Raji (cell line): Measurements from ENCODE around the gene IGSF9.

ENCODE experiments used
- POLR2A ChIP-seq: IDR thresholded peaks from 2 replicates; pipeline ENCODE4 v1.6.1; 2011; ENCODE audit warnings: low read depth, low read length, control low read depth; ENCODE audit not compliant: insufficient read depth

The IGSF9 gene, protein sequence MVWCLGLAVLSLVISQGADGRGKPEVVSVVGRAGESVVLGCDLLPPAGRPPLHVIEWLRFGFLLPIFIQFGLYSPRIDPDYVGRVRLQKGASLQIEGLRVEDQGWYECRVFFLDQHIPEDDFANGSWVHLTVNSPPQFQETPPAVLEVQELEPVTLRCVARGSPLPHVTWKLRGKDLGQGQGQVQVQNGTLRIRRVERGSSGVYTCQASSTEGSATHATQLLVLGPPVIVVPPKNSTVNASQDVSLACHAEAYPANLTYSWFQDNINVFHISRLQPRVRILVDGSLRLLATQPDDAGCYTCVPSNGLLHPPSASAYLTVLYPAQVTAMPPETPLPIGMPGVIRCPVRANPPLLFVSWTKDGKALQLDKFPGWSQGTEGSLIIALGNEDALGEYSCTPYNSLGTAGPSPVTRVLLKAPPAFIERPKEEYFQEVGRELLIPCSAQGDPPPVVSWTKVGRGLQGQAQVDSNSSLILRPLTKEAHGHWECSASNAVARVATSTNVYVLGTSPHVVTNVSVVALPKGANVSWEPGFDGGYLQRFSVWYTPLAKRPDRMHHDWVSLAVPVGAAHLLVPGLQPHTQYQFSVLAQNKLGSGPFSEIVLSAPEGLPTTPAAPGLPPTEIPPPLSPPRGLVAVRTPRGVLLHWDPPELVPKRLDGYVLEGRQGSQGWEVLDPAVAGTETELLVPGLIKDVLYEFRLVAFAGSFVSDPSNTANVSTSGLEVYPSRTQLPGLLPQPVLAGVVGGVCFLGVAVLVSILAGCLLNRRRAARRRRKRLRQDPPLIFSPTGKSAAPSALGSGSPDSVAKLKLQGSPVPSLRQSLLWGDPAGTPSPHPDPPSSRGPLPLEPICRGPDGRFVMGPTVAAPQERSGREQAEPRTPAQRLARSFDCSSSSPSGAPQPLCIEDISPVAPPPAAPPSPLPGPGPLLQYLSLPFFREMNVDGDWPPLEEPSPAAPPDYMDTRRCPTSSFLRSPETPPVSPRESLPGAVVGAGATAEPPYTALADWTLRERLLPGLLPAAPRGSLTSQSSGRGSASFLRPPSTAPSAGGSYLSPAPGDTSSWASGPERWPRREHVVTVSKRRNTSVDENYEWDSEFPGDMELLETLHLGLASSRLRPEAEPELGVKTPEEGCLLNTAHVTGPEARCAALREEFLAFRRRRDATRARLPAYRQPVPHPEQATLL

DNA sequence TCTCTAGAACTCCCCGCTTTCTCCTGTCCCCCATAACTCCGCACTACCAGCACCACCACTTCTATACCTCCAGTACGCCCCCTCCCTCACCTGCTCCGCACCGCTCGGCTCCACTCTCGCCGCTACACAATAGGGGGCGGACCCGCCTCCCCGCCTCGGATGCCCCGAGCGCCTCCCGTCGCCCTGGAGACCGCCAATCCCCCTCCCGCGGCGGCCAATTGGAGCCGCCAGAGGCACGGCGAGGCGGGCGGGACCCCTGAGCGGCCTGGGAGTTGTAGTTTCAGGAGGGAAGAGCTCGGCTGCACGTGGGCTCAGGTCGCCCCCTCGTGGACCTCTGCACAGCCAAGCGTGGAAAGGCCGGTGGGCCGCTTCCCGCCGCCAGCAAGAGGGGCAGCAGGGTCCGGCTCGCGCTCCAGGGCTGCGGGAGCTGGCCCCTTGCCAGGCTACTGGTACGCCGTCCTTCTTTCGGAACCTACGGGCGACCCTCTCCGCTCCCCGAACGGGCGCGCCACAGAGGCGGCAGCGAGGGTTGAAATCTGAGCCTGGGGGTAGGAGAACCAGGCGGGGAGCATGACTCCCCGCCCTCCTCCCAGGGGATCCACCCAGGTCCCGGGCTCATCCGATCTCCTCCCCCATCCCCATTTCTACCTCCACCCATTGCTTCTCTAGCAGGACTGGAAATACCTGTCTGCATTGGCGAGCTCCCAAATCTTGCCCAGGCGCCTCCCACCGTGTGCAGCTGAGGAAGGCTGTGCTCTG, at the start of gene IGSF9:
Gene IGSF9, minus strand, starts transcription at position 131 of the 759 bp plus-strand sequence. CDS start 2,159 bp downstream, outside the sequence.
- no peak for TF ChIP-seq POLR2A

DNA sequence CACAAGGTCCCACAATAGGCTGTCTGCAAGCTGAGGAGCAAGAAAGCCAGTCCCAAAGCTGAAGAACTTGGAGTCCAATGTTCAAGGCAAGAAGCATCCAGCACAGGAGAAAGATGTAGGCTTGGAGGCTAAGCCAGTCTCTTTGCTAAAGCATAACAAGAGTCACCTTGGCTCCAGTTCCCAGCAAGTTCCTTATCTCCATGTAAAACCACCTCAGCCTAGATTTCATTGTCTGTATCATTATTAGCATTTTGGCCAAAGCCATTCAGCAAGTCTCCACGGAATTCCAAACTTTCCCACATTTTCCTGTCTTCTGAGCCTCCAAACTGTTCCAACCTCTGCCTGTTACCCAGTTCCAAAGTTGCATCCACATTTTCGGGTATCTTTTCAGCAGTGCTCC, 49.5 kb upstream of the IGSF9 start:
- TF ChIP-seq POLR2A: no peak

DNA sequence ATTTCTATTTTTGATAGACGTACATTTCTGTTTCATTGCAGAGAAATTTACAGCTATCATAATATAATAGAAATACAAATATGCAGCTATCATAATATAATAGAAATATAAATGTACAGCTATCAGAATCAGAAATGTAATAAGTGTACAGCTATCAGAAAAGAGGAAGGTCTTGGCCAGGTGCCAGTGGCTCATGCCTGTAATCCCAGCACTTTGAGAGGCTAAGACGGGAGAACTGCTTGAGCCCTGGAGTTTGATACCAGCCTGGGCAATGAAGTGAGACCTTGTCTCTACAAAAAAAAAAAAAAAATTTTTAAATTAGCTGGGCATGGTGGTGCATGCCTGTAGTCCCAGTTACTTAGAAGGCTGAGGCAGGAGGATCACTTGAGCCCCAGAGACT, 48.5 kb upstream of the IGSF9 start:
- no peak for TF ChIP-seq POLR2A

DNA sequence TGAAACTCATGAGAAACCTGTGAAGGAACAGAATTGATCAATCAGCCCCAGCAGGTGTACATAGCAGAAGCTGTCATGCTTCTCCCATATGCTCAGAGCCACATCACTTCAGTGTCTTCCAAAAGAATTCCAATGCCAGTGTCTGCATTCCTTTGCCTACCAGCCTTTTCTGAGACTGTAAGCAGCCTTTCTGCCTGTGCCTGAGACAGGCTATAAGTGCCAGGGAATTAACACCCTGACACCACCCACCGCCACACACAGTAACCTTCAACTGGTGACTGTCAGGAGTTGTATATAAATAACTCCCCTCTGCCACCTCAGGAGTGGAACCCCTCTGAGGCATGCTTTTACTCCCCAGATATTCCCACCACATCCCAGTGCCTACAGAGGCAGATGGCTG, 46.7 kb upstream of the IGSF9 start:
- no peak for TF ChIP-seq POLR2A

DNA sequence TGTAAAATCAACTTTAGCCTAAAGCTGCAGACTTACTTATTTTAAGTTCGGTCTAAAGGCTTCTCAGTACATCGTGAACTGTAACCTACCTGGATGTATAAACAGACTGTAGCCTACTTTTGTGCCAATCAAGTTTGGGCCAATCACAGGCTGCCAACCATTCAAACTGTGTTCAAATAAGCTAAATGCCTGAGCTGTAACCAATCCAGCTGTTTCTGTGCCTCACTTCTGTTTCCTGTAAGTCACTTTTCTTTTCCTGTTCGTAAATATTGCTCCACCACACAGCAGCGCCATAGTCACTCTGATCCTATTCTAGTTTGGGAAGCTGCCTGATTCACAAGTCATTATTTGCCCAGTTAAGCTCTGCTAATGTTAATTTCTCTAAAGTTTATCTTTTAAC, 46.1 kb upstream of the IGSF9 start:
- no peak for TF ChIP-seq POLR2A

DNA sequence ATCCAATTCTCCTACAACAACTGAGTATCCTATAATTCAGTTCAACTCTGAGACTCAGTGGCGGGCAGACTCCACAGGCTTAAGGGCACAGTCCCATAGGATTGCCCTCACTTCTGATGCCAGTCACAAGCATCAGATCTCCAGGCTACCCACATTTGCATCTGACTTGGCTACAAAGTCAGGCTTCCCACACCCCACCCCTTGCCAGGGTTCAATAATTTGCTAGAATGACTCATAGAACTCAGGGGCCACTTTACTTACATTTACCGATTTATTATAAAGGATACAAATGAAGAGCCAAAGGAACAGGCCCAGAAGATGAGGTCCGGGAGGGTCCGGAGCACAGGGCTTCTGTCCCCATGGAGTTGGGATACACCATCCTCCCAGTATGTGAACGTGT, 44.6 kb upstream of the IGSF9 start:
- no peak for TF ChIP-seq POLR2A

DNA sequence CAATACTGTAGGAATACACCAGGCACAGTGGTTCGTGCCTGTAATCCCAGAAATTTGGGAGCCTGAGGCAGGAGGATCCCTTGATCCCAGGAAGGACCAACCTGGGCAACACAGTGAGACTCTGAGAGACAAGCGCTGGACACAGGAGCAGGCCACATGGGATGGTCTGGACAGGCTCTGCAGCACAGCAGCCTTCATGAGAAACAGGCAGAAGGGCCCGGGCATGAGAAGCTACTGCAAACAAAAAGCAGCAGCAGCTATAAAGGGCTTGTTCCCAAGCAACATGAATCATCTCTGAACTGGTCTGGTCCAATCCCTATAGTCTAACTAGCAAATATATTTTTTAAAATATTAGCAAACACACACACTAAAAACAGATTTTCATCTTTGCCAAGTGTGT, 44.2 kb upstream of the IGSF9 start:
- no peak for TF ChIP-seq POLR2A

DNA sequence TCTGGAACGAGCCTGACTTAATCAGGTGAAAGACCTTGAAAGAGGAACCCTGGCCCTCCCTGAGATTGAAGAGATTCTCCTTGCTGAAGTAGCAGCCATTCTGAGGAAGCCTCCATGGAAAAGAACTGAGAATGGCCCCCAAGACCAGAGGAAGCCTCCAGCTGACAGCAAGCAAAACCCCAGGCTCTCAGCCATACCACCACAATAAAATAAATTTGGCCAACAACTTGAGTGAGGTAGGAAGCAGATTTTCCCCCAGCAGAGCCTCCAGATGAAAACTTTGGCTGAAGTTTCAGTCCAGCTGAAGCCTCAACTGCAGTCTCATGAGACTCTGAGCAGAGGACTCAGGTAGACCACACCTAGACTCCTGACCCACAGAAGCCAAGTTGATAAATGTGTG, 42.6 kb upstream of the IGSF9 start:
- no peak for TF ChIP-seq POLR2A

DNA sequence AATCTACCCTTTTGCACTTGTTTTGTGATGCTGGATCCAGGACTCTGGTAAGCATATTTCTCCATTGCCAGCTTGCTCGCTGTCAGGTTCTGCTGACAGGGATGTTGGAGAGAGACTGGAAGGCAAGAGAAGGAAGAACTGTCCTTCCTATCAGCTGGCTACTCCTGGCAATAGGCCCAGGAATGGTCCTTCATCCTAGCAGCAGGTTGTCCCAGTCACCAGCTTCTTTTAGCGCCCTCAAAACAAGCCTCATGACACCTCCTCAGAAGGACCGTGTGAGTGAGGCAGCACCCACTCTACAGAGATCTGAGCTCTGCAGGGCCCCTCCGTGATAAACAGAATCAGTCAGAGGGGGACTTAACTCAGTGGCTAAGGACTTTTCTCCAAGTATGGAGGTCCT, 41.8 kb upstream of the IGSF9 start:
- TF ChIP-seq POLR2A: no peak

DNA sequence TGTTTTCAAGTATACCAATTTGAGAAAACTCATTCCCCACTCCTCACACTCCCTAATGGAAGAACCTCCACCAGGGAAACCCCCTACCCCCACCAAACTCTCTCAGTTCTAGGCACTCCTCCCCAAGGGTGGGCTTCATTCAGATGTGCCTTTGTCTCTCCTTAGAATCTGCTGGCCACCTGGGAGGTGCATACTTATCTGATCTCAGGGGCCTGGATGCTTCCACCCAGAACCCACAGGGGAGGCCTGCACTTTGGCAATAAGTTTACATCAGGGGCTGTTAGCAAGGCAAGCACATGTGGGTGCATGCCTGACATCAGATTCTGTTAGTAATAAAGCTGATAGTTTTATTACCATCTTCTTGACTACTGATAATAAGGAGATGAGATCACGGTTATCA, 41.1 kb upstream of the IGSF9 start:
- no peak for TF ChIP-seq POLR2A

DNA sequence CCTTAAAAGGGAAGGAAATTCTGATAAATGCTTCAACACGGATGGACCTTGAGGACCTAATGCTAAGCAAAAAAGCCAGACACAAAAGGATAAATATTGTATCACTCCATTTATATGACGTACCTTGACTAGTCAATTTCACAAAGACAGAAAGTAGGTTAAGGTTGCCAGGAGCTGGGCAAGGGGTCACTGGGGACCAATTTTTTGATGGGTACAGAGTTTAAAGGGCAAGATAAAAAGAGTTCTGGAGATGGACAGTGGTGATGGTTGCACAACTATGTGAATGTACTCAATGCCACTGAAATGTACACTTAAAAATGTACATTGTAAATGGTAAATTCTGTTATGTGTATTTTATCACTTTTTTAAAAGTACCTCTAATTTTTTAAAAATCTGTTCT, 40.7 kb upstream of the IGSF9 start:
- no peak for TF ChIP-seq POLR2A

DNA sequence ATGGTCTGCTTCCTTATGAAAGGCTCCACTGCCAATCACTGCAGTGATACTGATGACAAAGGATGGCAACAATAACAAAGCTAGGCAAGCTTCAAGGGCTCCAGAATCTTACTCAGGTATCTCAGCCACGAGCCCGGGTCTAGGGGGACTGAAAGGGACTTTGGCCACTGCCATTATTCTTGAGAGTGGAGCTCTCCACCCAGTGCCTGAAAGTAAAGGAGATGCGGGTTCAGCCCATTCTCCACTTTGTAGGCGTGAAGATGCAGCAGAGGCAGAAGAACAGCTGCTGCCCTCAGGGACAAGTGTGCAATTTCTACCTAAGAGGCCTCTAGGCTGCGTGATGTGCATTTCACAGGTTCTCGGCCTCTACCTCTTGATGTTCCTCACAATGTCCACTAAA, 40.1 kb upstream of the IGSF9 start:
- TF ChIP-seq POLR2A: no peak

DNA sequence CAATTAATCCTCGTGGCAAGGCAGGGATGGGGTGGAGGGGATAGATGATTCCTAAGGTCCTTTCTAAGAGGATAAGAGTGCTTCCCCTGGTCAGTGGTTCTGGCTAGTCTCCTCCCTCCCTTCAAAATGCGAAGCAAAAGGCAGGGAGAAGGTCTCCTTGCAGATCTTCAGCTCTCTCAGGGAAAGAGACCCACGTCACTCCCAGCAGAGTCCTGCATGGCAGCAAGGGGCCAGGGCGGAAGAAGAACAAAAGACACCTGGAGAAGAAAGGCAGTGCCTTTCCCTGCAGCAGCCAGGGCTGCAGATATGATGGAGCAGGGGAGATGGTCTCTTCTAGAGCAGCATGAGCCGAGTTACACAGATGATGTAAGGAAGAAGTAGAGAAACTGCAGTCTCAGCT, 38.3 kb upstream of the IGSF9 start:
- TF ChIP-seq POLR2A: no peak

DNA sequence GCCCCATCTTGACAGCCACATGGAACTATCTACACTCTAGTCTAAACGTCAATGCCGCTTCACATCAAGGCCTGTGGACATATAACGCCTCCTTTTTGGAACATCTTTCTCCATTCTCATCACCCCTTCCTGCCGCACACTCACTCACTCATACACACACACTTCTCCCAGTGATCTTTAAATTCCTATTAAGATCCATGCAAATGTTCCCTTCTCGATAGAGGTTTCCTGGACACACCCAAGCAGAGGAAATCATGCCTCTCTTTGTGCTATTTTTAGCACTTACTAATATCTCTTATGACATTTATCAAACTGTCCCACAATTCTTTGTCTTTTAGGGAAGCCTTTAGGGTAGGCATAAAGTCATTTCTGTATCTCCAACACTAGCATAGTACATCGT, 36.9 kb upstream of the IGSF9 start:
- no peak for TF ChIP-seq POLR2A
